K562 (cell line): ENCODE data around the gene LRP1B.

Experiments used
- CTCF ChIP-seq, 3 experiments: IDR thresholded peaks in 2 of 3; conservative IDR thresholded peaks in 1 of 3; 2 replicates each; pipeline ENCODE4 v1.5.1; 2011 to 2012; ENCODE audit warnings: low read length in 3 of 3, mild to moderate bottlenecking in 3 of 3, control low read depth in 2 of 3, improper control_type of control experiment in 1 of 3, inconsistent platforms in 1 of 3, low read depth in 1 of 3, mixed read lengths in 1 of 3, moderate library complexity in 1 of 3; ENCODE audit not compliant: insufficient read depth in 2 of 3
- EZH2 ChIP-seq: IDR thresholded peaks from 2 replicates; pipeline ENCODE4 v1.6.1; 2012; ENCODE audit warnings: low read depth, mild to moderate bottlenecking, inconsistent platforms, low read length, borderline replicate concordance
- FOXK1 ChIP-seq: sonication (generic); formaldehyde crosslinking; IDR thresholded peaks from 2 replicates; pipeline ENCODE4 v1.8.0; 2022; ENCODE audit warnings: missing genetic modification reagents, mild to moderate bottlenecking, borderline replicate concordance
- LARP7 ChIP-seq: fragments of 450-650 bp; IDR thresholded peaks from 2 replicates; pipeline ENCODE4 v1.6.1; 2016
- MAFG ChIP-seq: fragments of 450-650 bp; conservative IDR thresholded peaks from 2 replicates; pipeline ENCODE4 v1.6.1; 2016; ENCODE audit warnings: missing genetic modification characterization, missing compliant biosample characterization
- MAFK ChIP-seq: IDR thresholded peaks from 2 replicates; pipeline ENCODE4 v1.6.1; 2011; ENCODE audit warnings: low read length, improper control_type of control experiment
- PRDM10 ChIP-seq: fragments of 450-650 bp; IDR thresholded peaks from 2 replicates; pipeline ENCODE4 v1.6.1; 2018; ENCODE audit not compliant: partially characterized antibody
- RNF2 ChIP-seq: sonication (generic); IDR thresholded peaks from 2 replicates; pipeline ENCODE4 v1.6.1; 2016
- SIN3A ChIP-seq, 2 experiments: fragments of 150-350 bp in 1 of 2; IDR thresholded peaks; 2 replicates each; pipeline ENCODE4 v1.6.1; 2011 to 2016; ENCODE audit warnings: borderline replicate concordance in 2 of 2, low read depth in 2 of 2, low read length in 2 of 2, mild to moderate bottlenecking in 2 of 2, moderate library complexity in 2 of 2; ENCODE audit not compliant: control insufficient read depth in 1 of 2
- TSHZ1 ChIP-seq: fragments of 250-450 bp; sonication (Bioruptor Pico); IDR thresholded peaks from 2 replicates; pipeline ENCODE4 v1.4.0; 2020; ENCODE audit warnings: mild to moderate bottlenecking, moderate library complexity
- ZBTB49 ChIP-seq: sonication (generic); formaldehyde crosslinking; IDR thresholded peaks from 2 replicates; pipeline ENCODE4 v1.8.0; 2022; ENCODE audit warnings: missing genetic modification reagents, mild to moderate bottlenecking, borderline replicate concordance
- ZKSCAN3 ChIP-seq: fragments of 250-450 bp; sonication (Bioruptor Pico); IDR thresholded peaks from 2 replicates; pipeline ENCODE4 v1.4.0; 2020

- TF ChIP-seq EZH2, result no peak
- TF ChIP-seq MAFK, result no peak
- TF ChIP-seq SIN3A (IDR thresholded peaks at IDR 0.05; ENCODE audit: borderline replicate concordance in 2 of 2, control insufficient read depth in 1 of 2, low read depth in 2 of 2, low read length in 2 of 2), result no peak
- no peak for TF ChIP-seq TSHZ1 (CRISPR knock-in tag)
- no peak for TF ChIP-seq LARP7
- no peak for TF ChIP-seq ZKSCAN3 (CRISPR knock-in tag)
- no peak for TF ChIP-seq PRDM10
- TF ChIP-seq MAFG (tag), result no peak
- TF ChIP-seq RNF2, result no peak
- no peak for TF ChIP-seq ZBTB49 (CRISPR knock-in tag)
- no peak for TF ChIP-seq FOXK1
- no peak for TF ChIP-seq CTCF (IDR thresholded peaks at IDR 0.05 in 2 of 3, conservative IDR thresholded peaks at IDR 0.05 in 1 of 3; ENCODE audit: insufficient read depth in 2 of 3, low read depth in 1 of 3, low read length in 3 of 3)
Observed at GRCh38 chr2:140657657-140658056, 1473.2 kb downstream of the LRP1B start.
